Activated T-cell treated with anti-CD3 and anti-CD28 coated beads, Interleukin-2, amount 50 U/mL, for 48 hours (primary cell): ENCODE data around the gene TTLL11.

Experiments used
- DNase-seq, 2 experiments: peaks; one replicate each; pipeline ENCODE4 v3.0.0-alpha.2; 2020

The TTLL11 gene

GRCh38 chr9:121963528-121963995, 129.5 kb downstream of the TTLL11 start:
- DNase-seq = no peak

- no peak for DNase-seq
Observed at GRCh38 chr9:121962421-121962820, 130.7 kb downstream of the TTLL11 start.

- DNase-seq = no peak
Observed at GRCh38 chr9:121960665-121961064, 132.4 kb downstream of the TTLL11 start.

- no peak for DNase-seq
Observed at GRCh38 chr9:121958530-121958929, 134.6 kb downstream of the TTLL11 start.

GRCh38 chr9:121956808-121957207, 136.3 kb downstream of the TTLL11 start:
- no peak for DNase-seq

GRCh38 chr9:121955649-121956048, 137.5 kb downstream of the TTLL11 start:
- DNase-seq = no peak

- DNase-seq = no peak
Observed at GRCh38 chr9:121954477-121955140, 138.5 kb downstream of the TTLL11 start.

GRCh38 chr9:121952611-121953010, 140.5 kb downstream of the TTLL11 start:
- DNase-seq = no peak

GRCh38 chr9:121950866-121951265, 142.2 kb downstream of the TTLL11 start:
- no peak for DNase-seq

- no peak for DNase-seq
Observed at GRCh38 chr9:121950441-121950840, 142.7 kb downstream of the TTLL11 start.

- no peak for DNase-seq
Observed at GRCh38 chr9:121949766-121950165, 143.3 kb downstream of the TTLL11 start.

- no peak for DNase-seq
Observed at GRCh38 chr9:121949364-121949763, 143.7 kb downstream of the TTLL11 start.

- DNase-seq = no peak
Observed at GRCh38 chr9:121947775-121948174, 145.3 kb downstream of the TTLL11 start.

GRCh38 chr9:121946465-121946864, 146.6 kb downstream of the TTLL11 start:
- DNase-seq = no peak

- DNase-seq = no peak
Observed at GRCh38 chr9:121945849-121946248, 147.3 kb downstream of the TTLL11 start.

- no peak for DNase-seq
Observed at GRCh38 chr9:121945281-121945680, 147.8 kb downstream of the TTLL11 start.

- DNase-seq = no peak
Observed at GRCh38 chr9:121944711-121945191, 148.4 kb downstream of the TTLL11 start.

GRCh38 chr9:121943463-121943862, 149.6 kb downstream of the TTLL11 start:
- no peak for DNase-seq

GRCh38 chr9:121942866-121943382, 150.2 kb downstream of the TTLL11 start:
- DNase-seq = no peak

- no peak for DNase-seq
Observed at GRCh38 chr9:121942313-121942712, 150.8 kb downstream of the TTLL11 start.

GRCh38 chr9:121939643-121940042, 153.5 kb downstream of the TTLL11 start:
- DNase-seq = no peak

GRCh38 chr9:121938621-121939020, 154.5 kb downstream of the TTLL11 start:
- DNase-seq = no peak

GRCh38 chr9:121937240-121937639, 155.9 kb downstream of the TTLL11 start:
- DNase-seq = no peak

GRCh38 chr9:121935739-121936138, 157.4 kb downstream of the TTLL11 start:
- DNase-seq = no peak

GRCh38 chr9:121930956-121931355, 162.2 kb downstream of the TTLL11 start:
- DNase-seq = no peak
